ENCODE data around the gene EMC1. TPM values are rescaled to one million over a fixed set of nuclear protein-coding genes. Genes with fewer than 3 reads are reported as not detected.

The EMC1 gene
- total RNA-seq, 1 experiment from 2014 or later: 60.0 TPM

GRCh38 chr1:19197845-19198244 is 53.5 kb downstream of the EMC1 start:
- H2AK5ac ChIP-seq (ENCODE audit: insufficient read length, low read length): no peak overlapping the region
- no peaks in the 10 kb centered on the region for H3K23me2 ChIP-seq (ENCODE audit: insufficient read length, low read depth, low read length, poor library complexity, severe bottlenecking)
- no peak overlapping the region for H2BK20ac ChIP-seq (ENCODE audit: low read depth, low read length, poor library complexity, severe bottlenecking)
- no peak overlapping the region for H3K4me3 Mint-ChIP-seq
- no peak overlapping the region for H3K18ac ChIP-seq (ENCODE audit: insufficient read length, low read depth, low read length)
- peaks cover 40 to 66% (median 64%) of the 10 kb centered on the region in 3 experiments; a peak in 6 of 7 replicates for H3K36me3 Mint-ChIP-seq (ENCODE audit: insufficient read depth in 1 of 3, low read depth in 3 of 3)
- H3K4me2 ChIP-seq (ENCODE audit: insufficient read depth, insufficient read length, low read length): no peak overlapping the region
- H2BK15ac ChIP-seq (ENCODE audit: low read depth, low read length): no peak overlapping the region
- H3K27ac ChIP-seq (ENCODE audit: insufficient read length, low read depth, low read length): no peak overlapping the region
- no peaks in the 10 kb centered on the region for H3K27me3 Mint-ChIP-seq (ENCODE audit: low read depth)
- no peak overlapping the region for H3K56ac ChIP-seq (ENCODE audit: insufficient read length, low read depth, low read length)
- H3K4ac ChIP-seq (ENCODE audit: low read depth, low read length): no peak overlapping the region
- H3K14ac ChIP-seq (ENCODE audit: insufficient read depth, low read length): no peak overlapping the region
- no CpG with 5 or more reads among the region's 2 CpGs for WGBS (ENCODE audit: extremely low coverage, insufficient read length, low lambda C conversion rate)
- no peak overlapping the region for H4K5ac ChIP-seq (ENCODE audit: insufficient read length, low read depth, low read length)
- H3T11ph ChIP-seq (ENCODE audit: low read length): no peak overlapping the region
- H4K91ac ChIP-seq (ENCODE audit: insufficient read length, low read depth, low read length): no peak overlapping the region
- no peaks in the 10 kb centered on the region for H3K9me3 ChIP-seq (ENCODE audit: control insufficient read depth, low read depth, low read length)
- no peak overlapping the region for H2AFZ ChIP-seq (ENCODE audit: low read length)
- no peak overlapping the region for H3K27ac Mint-ChIP-seq
- no peak overlapping the region for H3K9ac ChIP-seq (ENCODE audit: extremely low read depth, insufficient read length, low read length)
- H2BK12ac ChIP-seq (ENCODE audit: insufficient read length, low read depth, low read length): no peak overlapping the region
- H3K23ac ChIP-seq (ENCODE audit: insufficient read length, low read depth, low read length): no peak overlapping the region
- H4K20me1 ChIP-seq (ENCODE audit: control insufficient read depth, insufficient read depth, insufficient read length): no peaks in the 10 kb centered on the region
- H3K79me1 ChIP-seq (ENCODE audit: insufficient read depth, low read depth, low read length, poor library complexity, severe bottlenecking): peaks cover 9% of the 10 kb centered on the region
- H3K79me2 ChIP-seq (ENCODE audit: insufficient read depth, low read length): peaks cover 5% of the 10 kb centered on the region; the same call in 1 of the 2 replicates
- H3K4me1 Mint-ChIP-seq: no peaks in the 10 kb centered on the region
- H3K4me1 ChIP-seq (ENCODE audit: insufficient read depth, low read length): no peaks in the 10 kb centered on the region
- H3K27me3 ChIP-seq (ENCODE audit: insufficient read depth, low read length): no peaks in the 10 kb centered on the region
- H4K8ac ChIP-seq (replicated peaks; ENCODE audit: insufficient read length, low read depth, low read length): no peak overlapping the region
- H2BK5ac ChIP-seq (ENCODE audit: insufficient read length, low read length): no peak overlapping the region
- no peak overlapping the region for H2BK120ac ChIP-seq (ENCODE audit: low read depth, low read length, poor library complexity, severe bottlenecking)
- TF ChIP-seq, protein P1, sequence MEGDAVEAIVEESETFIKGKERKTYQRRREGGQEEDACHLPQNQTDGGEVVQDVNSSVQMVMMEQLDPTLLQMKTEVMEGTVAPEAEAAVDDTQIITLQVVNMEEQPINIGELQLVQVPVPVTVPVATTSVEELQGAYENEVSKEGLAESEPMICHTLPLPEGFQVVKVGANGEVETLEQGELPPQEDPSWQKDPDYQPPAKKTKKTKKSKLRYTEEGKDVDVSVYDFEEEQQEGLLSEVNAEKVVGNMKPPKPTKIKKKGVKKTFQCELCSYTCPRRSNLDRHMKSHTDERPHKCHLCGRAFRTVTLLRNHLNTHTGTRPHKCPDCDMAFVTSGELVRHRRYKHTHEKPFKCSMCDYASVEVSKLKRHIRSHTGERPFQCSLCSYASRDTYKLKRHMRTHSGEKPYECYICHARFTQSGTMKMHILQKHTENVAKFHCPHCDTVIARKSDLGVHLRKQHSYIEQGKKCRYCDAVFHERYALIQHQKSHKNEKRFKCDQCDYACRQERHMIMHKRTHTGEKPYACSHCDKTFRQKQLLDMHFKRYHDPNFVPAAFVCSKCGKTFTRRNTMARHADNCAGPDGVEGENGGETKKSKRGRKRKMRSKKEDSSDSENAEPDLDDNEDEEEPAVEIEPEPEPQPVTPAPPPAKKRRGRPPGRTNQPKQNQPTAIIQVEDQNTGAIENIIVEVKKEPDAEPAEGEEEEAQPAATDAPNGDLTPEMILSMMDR (conservative IDR thresholded peaks at IDR 0.05): no peak
- H3K9me3 Mint-ChIP-seq: no peaks in the 10 kb centered on the region
- DNase-seq: no peak

Measured in H9 (cell line).